ENCODE measurements around the gene WWC2. TPM values are rescaled to one million over a fixed set of nuclear protein-coding genes. Genes with fewer than 3 reads are reported as not detected.

The WWC2 gene
- total and polyA plus RNA-seq, 10 donors, result 1.4 to 32.0 (median 19.3) TPM

GRCh38 chr4:183068502-183068901 lies 30.6 kb upstream of the WWC2 start:
- Histone ChIP-seq H3K36me3 (no peaks in the 10 kb centered on the region), H3K27ac (no peak overlapping the region), H3K4me1 (peaks cover 0 to 2% (median 0%) of the 10 kb centered on the region in 6 donors), H3K4me3 (no peak overlapping the region), H3K27me3 (replicated peaks in 1 of 7) (no peaks in the 10 kb centered on the region), H3K9me3 (peaks cover 0 to 25% (median 16%) of the 10 kb centered on the region in 8 donors)
- WGBS, 5 donors, result 75 to 81% (median 79%) methylated on average over 5 of the region's 5 CpGs
- DNase-seq, result no peak
- intact Hi-C loops (cut with DNase I; ENCODE audit: low total_unique reads), result no loop called here
- TF ChIP-seq POLR2A (IDR thresholded peaks at IDR 0.05), result no peak

- H3K9me3 ChIP-seq, result peaks cover 0 to 25% (median 16%) of the 10 kb centered on the region in 8 donors
- DNase-seq, result no peak
- peaks cover 0 to 4% (median 0%) of the 10 kb centered on the region in 6 donors for H3K4me1 ChIP-seq
- H3K27me3 ChIP-seq (replicated peaks in 1 of 7), result no peaks in the 10 kb centered on the region
- intact Hi-C loops (cut with DNase I; ENCODE audit: low total_unique reads), result loop anchor here (5.0 kb wide), 1 partner anchor 186 kb away; no protein-coding TSS in a partner anchor
- TF ChIP-seq CTCF (IDR thresholded peaks at IDR 0.05 in 8 of 11, conservative IDR thresholded peaks at IDR 0.05 in 3 of 11) (no peak), POLR2AphosphoS5 (IDR thresholded peaks at IDR 0.05) (no peak), POLR2A (IDR thresholded peaks at IDR 0.05) (no peak)
- no peak overlapping the region for H3K27ac ChIP-seq
- no peak overlapping the region for H3K4me3 ChIP-seq
- no peaks in the 10 kb centered on the region for H3K36me3 ChIP-seq
Observed at GRCh38 chr4:183071222-183071621, 27.8 kb upstream of the WWC2 start.

- intact Hi-C loops (cut with DNase I; ENCODE audit: low total_unique reads), result loop anchor here (5.0 kb wide), 1 partner anchor 185 kb away; no protein-coding TSS in a partner anchor
- Histone ChIP-seq H3K27ac (no peak overlapping the region), H3K27me3 (replicated peaks in 1 of 7) (no peaks in the 10 kb centered on the region), H3K4me1 (peaks cover 0 to 4% (median 0%) of the 10 kb centered on the region in 6 donors), H3K36me3 (no peaks in the 10 kb centered on the region), H3K4me3 (no peak overlapping the region), H3K9me3 (peaks cover 0 to 25% (median 16%) of the 10 kb centered on the region in 8 donors)
- 88 to 96% (median 93%) methylated on average over 2 of the region's 2 CpGs for WGBS, 5 donors
- no peak for TF ChIP-seq POLR2A (IDR thresholded peaks at IDR 0.05)
- no peak for DNase-seq
Observed at GRCh38 chr4:183072176-183072575, 26.9 kb upstream of the WWC2 start.

- TF ChIP-seq POLR2AphosphoS5 (IDR thresholded peaks at IDR 0.05) (no peak), CTCF (IDR thresholded peaks at IDR 0.05 in 8 of 11, conservative IDR thresholded peaks at IDR 0.05 in 3 of 11) (peak in 1 of 11 experiments; percentile 29)
- Histone ChIP-seq H3K4me3 (no peak overlapping the region), H3K27ac (no peak overlapping the region), H3K9me3 (peaks cover 0 to 16% (median 8%) of the 10 kb centered on the region in 8 donors), H3K36me3 (no peaks in the 10 kb centered on the region), H3K4me1 (peaks cover 0 to 4% (median 0%) of the 10 kb centered on the region in 6 donors), H3K27me3 (replicated peaks in 1 of 7) (no peaks in the 10 kb centered on the region)
- 34 to 44% (median 40%) methylated on average over 2 of the region's 2 CpGs for WGBS, 5 donors
- no peak for DNase-seq
- intact Hi-C loops (cut with DNase I; ENCODE audit: low total_unique reads), result loop anchor here (5.0 kb wide), 1 partner anchor 184 kb away; no protein-coding TSS in a partner anchor
Observed at GRCh38 chr4:183073838-183074145, 25.3 kb upstream of the WWC2 start.

- Histone ChIP-seq H3K36me3 (no peaks in the 10 kb centered on the region), H3K4me3 (no peak overlapping the region), H3K27ac (no peak overlapping the region), H3K4me1 (peaks cover 0 to 4% (median 0%) of the 10 kb centered on the region in 6 donors), H3K27me3 (replicated peaks in 1 of 7) (no peaks in the 10 kb centered on the region), H3K9me3 (peaks cover 0 to 13% (median 8%) of the 10 kb centered on the region in 8 donors)
- DNase-seq, result no peak
- TF ChIP-seq POLR2AphosphoS5 (IDR thresholded peaks at IDR 0.05) (no peak), POLR2A (IDR thresholded peaks at IDR 0.05) (no peak), CTCF (IDR thresholded peaks at IDR 0.05 in 8 of 11, conservative IDR thresholded peaks at IDR 0.05 in 3 of 11) (no peak)
- 74 to 84% (median 81%) methylated on average over 7 of the region's 7 CpGs for WGBS, 5 donors
- intact Hi-C loops (cut with DNase I; ENCODE audit: low total_unique reads), result loop anchor here (5.0 kb wide), 1 partner anchor 183 kb away; no protein-coding TSS in a partner anchor
Observed at GRCh38 chr4:183074288-183074990, 24.6 kb upstream of the WWC2 start.
